Endothelial cell of umbilical vein (primary cell): ENCODE data around the gene BPIFB3. TPM values are rescaled to one million over a fixed set of nuclear protein-coding genes. Genes with fewer than 3 reads are reported as not detected.

Experiments
- BruUV-seq: library from RNA; stranded (reverse); fragments of 400-500 nt; replicated peaks from 2 replicates; lab custom pipeline; 2021; lab: Mats Ljungman, UMichigan
- CTCF ChIA-PET: fragments of 300-600, 350-600 bp; sonication (Branson Sonifier 250); formaldehyde crosslinking; loops from one replicate; lab custom pipeline; 2021; ENCODE audit warnings: antibody characterized with exemption, inconsistent platforms; lab: Charles Lee
- POLR2A ChIA-PET: fragments of 300-600, 350-600 bp; sonication (Branson Sonifier 250); formaldehyde crosslinking; loops from one replicate; lab custom pipeline; 2021; ENCODE audit warnings: antibody characterized with exemption, inconsistent platforms; lab: Charles Lee
- DNase-seq: peaks from one replicate; pipeline ENCODE4 v3.0.0-alpha.2; 2011; ENCODE audit warnings: low read depth, low spot score
- FAIRE-seq: peaks from 2 replicates; lab custom pipeline; 2011; peaks lifted over from hg19 to GRCh38; lab: Jason Lieb, UNC
- H2AFZ ChIP-seq: 2 replicates; pipeline ENCODE4 v1.6.0; 2012; ENCODE audit warnings: low read depth, low read length, control low read depth, inconsistent platforms
- H3K27ac ChIP-seq: 2 replicates; pipeline ENCODE4 v1.5.1; 2011; ENCODE audit warnings: low read depth, mild to moderate bottlenecking, control low read depth, low read length, moderate library complexity; ENCODE audit not compliant: insufficient read depth
- H3K27me3 ChIP-seq, 2 experiments: 2 replicates each; pipeline versions ENCODE4 v1.6.0 to v1.6.1; 2011; ENCODE audit warnings: low read length in 2 of 2, mixed read lengths in 1 of 2; ENCODE audit not compliant: control insufficient read depth in 2 of 2, insufficient read depth in 2 of 2
- H3K36me3 ChIP-seq, 2 experiments: 2 replicates in 1 of 2; 3 replicates in 1 of 2; pipeline ENCODE4 v1.5.1; 2011; ENCODE audit warnings: low read length in 2 of 2, mild to moderate bottlenecking in 1 of 2, moderate library complexity in 1 of 2; ENCODE audit not compliant: control insufficient read depth in 2 of 2, insufficient read depth in 2 of 2; ENCODE audit errors: extremely low read depth in 1 of 2
- H3K4me1 ChIP-seq: 3 replicates; pipeline ENCODE4 v1.5.1; 2011; ENCODE audit warnings: mild to moderate bottlenecking, low read length; ENCODE audit not compliant: control insufficient read depth, insufficient read depth; ENCODE audit errors: extremely low read depth
- H3K4me2 ChIP-seq: 2 replicates; pipeline ENCODE4 v1.6.1; 2011; ENCODE audit warnings: low read length, control low read depth, mixed read lengths; ENCODE audit not compliant: insufficient read depth
- H3K4me3 ChIP-seq, 3 experiments: fragments of 200-600 bp in 1 of 3; sonication (generic), shearing (Covaris generic) in 1 of 3; replicated peaks in 1 of 3; 2 replicates each; pipeline ENCODE4 v1.5.1; 2011 to 2016; ENCODE audit warnings: control low read depth in 3 of 3, low read length in 3 of 3, mild to moderate bottlenecking in 2 of 3, inconsistent platforms in 1 of 3, low read depth in 1 of 3, moderate library complexity in 1 of 3; ENCODE audit not compliant: insufficient read depth in 1 of 3
- H3K79me2 ChIP-seq: 2 replicates; pipeline ENCODE4 v1.6.0; 2012; ENCODE audit warnings: low read length, inconsistent platforms; ENCODE audit not compliant: control insufficient read depth, insufficient read depth
- H3K9ac ChIP-seq: replicated peaks from 2 replicates; pipeline ENCODE3; 2011; ENCODE audit warnings: low read length, control low read depth; ENCODE audit not compliant: insufficient read depth; ENCODE audit errors: extremely low read depth
- H3K9me1 ChIP-seq: replicated peaks from 3 replicates; pipeline ENCODE4 v1.6.0; 2011; ENCODE audit warnings: mild to moderate bottlenecking, low read length; ENCODE audit not compliant: control insufficient read depth, insufficient read depth; ENCODE audit errors: extremely low read depth
- H3K9me3 ChIP-seq: replicated peaks from 2 replicates; pipeline ENCODE4 v1.5.1; 2012; ENCODE audit warnings: low read length, inconsistent platforms; ENCODE audit not compliant: control insufficient read depth, insufficient read depth
- H4K20me1 ChIP-seq: replicated peaks from 2 replicates; pipeline ENCODE3; 2011; ENCODE audit warnings: mild to moderate bottlenecking, low read length; ENCODE audit not compliant: control insufficient read depth, insufficient read depth; ENCODE audit errors: extremely low read depth
- EZH2 ChIP-seq: IDR thresholded peaks from 2 replicates; pipeline ENCODE4 v1.6.1; 2012; ENCODE audit warnings: borderline replicate concordance, low read depth, mild to moderate bottlenecking, moderate library complexity, low read length, inconsistent platforms; ENCODE audit not compliant: severe bottlenecking
- GATA2 ChIP-seq: IDR thresholded peaks from 2 replicates; pipeline ENCODE4 v1.7.0; 2011; ENCODE audit warnings: low read depth, mild to moderate bottlenecking, moderate library complexity, mixed read lengths, low read length; ENCODE audit not compliant: insufficient read length, insufficient read depth
- JUN ChIP-seq: IDR thresholded peaks from 2 replicates; pipeline ENCODE4 v1.6.1; 2011; ENCODE audit warnings: borderline replicate concordance, low read depth; ENCODE audit not compliant: insufficient read length, insufficient read depth
- MYC ChIP-seq: IDR thresholded peaks from one replicate; pipeline ENCODE4 v1.6.1; 2011; ENCODE audit warnings: mild to moderate bottlenecking, low read depth, low read length
- POLR2A ChIP-seq: IDR thresholded peaks from 2 replicates; pipeline ENCODE4 v1.6.1; 2012; ENCODE audit warnings: low read depth, mild to moderate bottlenecking, control low read depth, low read length
- POLR2AphosphoS5 ChIP-seq: IDR thresholded peaks from 2 replicates; pipeline ENCODE4 v1.6.1; 2012; ENCODE audit warnings: low read depth, mild to moderate bottlenecking, control low read depth, low read length, moderate library complexity; ENCODE audit not compliant: insufficient read depth
- dilution Hi-C: fragments of 300-500 bp; cut with MboI; formaldehyde crosslinking; loops from one replicate; pipeline ENCODE4 v1.15.0; 2019; ENCODE audit warnings: low sequenced_read_pairs; ENCODE audit not compliant: extremely low pct_ligation_motif_present
- intact Hi-C: fragments of 100-400 bp; cut with micrococcal nuclease; formaldehyde crosslinking; loops from one replicate; pipeline ENCODE4 v1.10.0; 2022
- polyA plus RNA-seq, 4 experiments: library from polyadenylated mRNA; depleted of rRNA in 3 of 4; stranded (reverse) in 3 of 4; unstranded in 1 of 4; fragments of >200 nt; gene quantifications; 2 replicates each; pipeline versions ENCODE4 v1.2.1 to v1.2.3, GENCODE V29; 2011 to 2012; ENCODE audit warnings: missing spikeins in 1 of 4
- total RNA-seq: library from RNA; stranded (reverse); gene quantifications from 2 replicates; pipeline ENCODE4 v1.2.3, GENCODE V29; 2021
- TF ChIP-seq, protein P1 (sequence below): IDR thresholded peaks from 2 replicates; pipeline ENCODE4 v1.6.1; 2011; ENCODE audit not compliant: insufficient read depth, insufficient read length
- TF ChIP-seq, protein P2 (sequence below), 2 donors: IDR thresholded peaks; 1 replicate in 1 of 2; 2 replicates in 1 of 2; pipeline ENCODE4 v1.5.1; 2011; ENCODE audit warnings: low read length in 2 of 2, mild to moderate bottlenecking in 2 of 2, moderate library complexity in 2 of 2, control low read depth in 1 of 2, inconsistent platforms in 1 of 2, low read depth in 1 of 2; ENCODE audit not compliant: insufficient read depth in 1 of 2; ENCODE audit errors: extremely low read depth in 1 of 2

Gene BPIFB3
- total and polyA plus RNA-seq, 2 donors (not counting 3 experiments of a cell fraction or from before 2014, with no cell fraction given) = not detected

DNA sequence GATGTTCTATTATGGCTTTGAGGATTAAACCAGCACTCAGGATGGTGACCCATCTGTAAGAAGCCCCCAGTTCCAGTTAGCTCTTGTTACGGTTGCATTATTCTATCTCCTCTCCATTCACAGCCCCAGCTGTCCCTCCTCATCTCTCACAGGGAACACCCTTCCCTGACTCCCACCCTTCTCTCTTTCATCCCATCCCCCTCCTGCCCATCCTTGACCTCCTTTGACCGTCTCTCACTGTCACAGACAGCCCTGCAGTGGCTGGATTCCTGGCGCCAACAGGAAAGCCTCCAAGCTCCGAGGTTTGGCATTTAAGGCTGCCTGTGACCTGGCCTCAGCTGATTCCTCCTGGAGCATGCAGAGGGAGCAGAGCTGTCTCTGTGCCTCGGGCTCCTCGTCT, 21.6 kb downstream of the BPIFB3 start:
- Histone ChIP-seq H3K9me1 (no peaks in the 10 kb centered on the region), H3K9ac (no peak overlapping the region), H3K4me1 (no peaks in the 10 kb centered on the region), H3K36me3 (no peaks in the 10 kb centered on the region), H2AFZ (no peak overlapping the region), H3K79me2 (no peaks in the 10 kb centered on the region), H3K27me3 (no peaks in the 10 kb centered on the region), H4K20me1 (no peaks in the 10 kb centered on the region), H3K4me3 (no peak overlapping the region), H3K9me3 (no peaks in the 10 kb centered on the region), H3K27ac (no peak overlapping the region), H3K4me2 (no peak overlapping the region)
- no TSS peak for BruUV-seq
- no peak for TF ChIP-seq EZH2
- no peak for TF ChIP-seq JUN
- TF ChIP-seq GATA2 = no peak
- TF ChIP-seq, protein P1, sequence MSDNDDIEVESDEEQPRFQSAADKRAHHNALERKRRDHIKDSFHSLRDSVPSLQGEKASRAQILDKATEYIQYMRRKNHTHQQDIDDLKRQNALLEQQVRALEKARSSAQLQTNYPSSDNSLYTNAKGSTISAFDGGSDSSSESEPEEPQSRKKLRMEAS = no peak
- TF ChIP-seq MYC = no peak
- no peak for TF ChIP-seq POLR2AphosphoS5
- TF ChIP-seq, protein P2, sequence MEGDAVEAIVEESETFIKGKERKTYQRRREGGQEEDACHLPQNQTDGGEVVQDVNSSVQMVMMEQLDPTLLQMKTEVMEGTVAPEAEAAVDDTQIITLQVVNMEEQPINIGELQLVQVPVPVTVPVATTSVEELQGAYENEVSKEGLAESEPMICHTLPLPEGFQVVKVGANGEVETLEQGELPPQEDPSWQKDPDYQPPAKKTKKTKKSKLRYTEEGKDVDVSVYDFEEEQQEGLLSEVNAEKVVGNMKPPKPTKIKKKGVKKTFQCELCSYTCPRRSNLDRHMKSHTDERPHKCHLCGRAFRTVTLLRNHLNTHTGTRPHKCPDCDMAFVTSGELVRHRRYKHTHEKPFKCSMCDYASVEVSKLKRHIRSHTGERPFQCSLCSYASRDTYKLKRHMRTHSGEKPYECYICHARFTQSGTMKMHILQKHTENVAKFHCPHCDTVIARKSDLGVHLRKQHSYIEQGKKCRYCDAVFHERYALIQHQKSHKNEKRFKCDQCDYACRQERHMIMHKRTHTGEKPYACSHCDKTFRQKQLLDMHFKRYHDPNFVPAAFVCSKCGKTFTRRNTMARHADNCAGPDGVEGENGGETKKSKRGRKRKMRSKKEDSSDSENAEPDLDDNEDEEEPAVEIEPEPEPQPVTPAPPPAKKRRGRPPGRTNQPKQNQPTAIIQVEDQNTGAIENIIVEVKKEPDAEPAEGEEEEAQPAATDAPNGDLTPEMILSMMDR (IDR thresholded peaks at IDR 0.05; ENCODE audit: extremely low read depth in 1 of 2, insufficient read depth in 1 of 2, low read depth in 1 of 2, low read length in 2 of 2) = no peak
- no peak for TF ChIP-seq POLR2A
- FAIRE-seq = no peak
- no peak for DNase-seq
- intact Hi-C loops (no loop called here), dilution Hi-C loops (no loop called here)
- ChIA-PET POLR2A (interaction anchor here (0.7 kb wide), 1 partner anchor 472 kb away, joined by 3 read pairs; no protein-coding TSS in a partner anchor), CTCF (interaction anchor here (1.0 kb wide), 1 partner anchor 8 kb away, joined by 4 read pairs; no protein-coding TSS in a partner anchor)
